H1 (cell line): Measurements from ENCODE around the gene GREB1. TPM values are rescaled to one million over a fixed set of nuclear protein-coding genes. Genes with fewer than 3 reads are reported as not detected.

ENCODE experiments used
- BRCA1 ChIP-seq: IDR thresholded peaks from 2 replicates; pipeline ENCODE4 v1.6.1; 2012; ENCODE audit warnings: low read depth, low read length, improper control_type of control experiment
- CBX5 ChIP-seq: fragments of 300-800, 300-1000 bp; sonication (generic); IDR thresholded peaks from 2 replicates; pipeline ENCODE4 v1.7.1; 2016; ENCODE audit warnings: antibody characterized with exemption, low read length, low read depth
- CEBPB ChIP-seq: IDR thresholded peaks from 2 replicates; pipeline ENCODE4 v1.6.1; 2012; ENCODE audit warnings: low read depth, low read length
- CHD7 ChIP-seq: fragments of 300-600 bp; sonication (generic); IDR thresholded peaks from 2 replicates; pipeline ENCODE4 v1.7.1; 2012; ENCODE audit warnings: low read length, moderate library complexity, mild to moderate bottlenecking, inconsistent platforms; ENCODE audit not compliant: insufficient replicate concordance
- GTF2F1 ChIP-seq: IDR thresholded peaks from 2 replicates; pipeline ENCODE4 v1.6.1; 2012; ENCODE audit warnings: low read depth, low read length, improper control_type of control experiment, borderline replicate concordance
- JUN ChIP-seq: IDR thresholded peaks from 2 replicates; pipeline ENCODE4 v1.6.1; 2011; ENCODE audit warnings: low read depth, mild to moderate bottlenecking, improper control_type of control experiment, low read length
- KDM1A ChIP-seq: fragments of 200-600, 300-600 bp; sonication (generic); IDR thresholded peaks from 2 replicates; pipeline ENCODE4 v1.7.1; 2016; ENCODE audit warnings: mild to moderate bottlenecking, low read length, borderline replicate concordance
- NANOG ChIP-seq: IDR thresholded peaks from 2 replicates; pipeline ENCODE4 v1.6.1; 2011; ENCODE audit warnings: low read length, low read depth, mild to moderate bottlenecking, inconsistent platforms; ENCODE audit not compliant: insufficient read depth, poor library complexity, severe bottlenecking
- RXRA ChIP-seq: IDR thresholded peaks from 2 replicates; pipeline ENCODE4 v1.6.1; 2011; ENCODE audit warnings: low read depth, mild to moderate bottlenecking, low read length, moderate library complexity; ENCODE audit not compliant: insufficient read depth
- SUZ12 ChIP-seq: fragments of 200-600 bp; sonication (generic); IDR thresholded peaks from 2 replicates; pipeline ENCODE4 v1.6.1; 2012; ENCODE audit warnings: mild to moderate bottlenecking, inconsistent platforms, low read length, moderate library complexity, mixed read lengths
- YY1 ChIP-seq: IDR thresholded peaks from 2 replicates; pipeline ENCODE4 v1.6.1; 2011; ENCODE audit warnings: low read depth, mild to moderate bottlenecking, low read length
- polyA plus RNA-seq, 7 experiments: library from polyadenylated mRNA; depleted of rRNA in 3 of 7; stranded (reverse) in 5 of 7; unstranded in 2 of 7; fragments of >200 nt in 5 of 7; fragments of 200-250 nt in 2 of 7; gene quantifications; 1 replicate in 5 of 7; 2 replicates in 1 of 7; 4 replicates in 1 of 7; pipeline versions ENCODE4 v1.2.1 to v1.2.3, GENCODE V29; 2011 to 2013; ENCODE audit warnings: missing spikeins in 2 of 7, mixed read lengths in 2 of 7
- total RNA-seq: library from RNA; stranded (reverse); fragmentation: NEBNext Ultra II Directional; extraction: Animal tissue kit (Norgen Biotek cat#: 25700); gene quantifications from 2 replicates; pipeline ENCODE4 v1.2.1, GENCODE V29; 2021

GREB1 gene
- total and polyA plus RNA-seq, 2 of the 8 experiments (the other 6 are each of a cell fraction or from before 2014, with no cell fraction given), result 7.9 to 43.4 TPM

- TF ChIP-seq CHD7 (no peak), RXRA (no peak), JUN (no peak), KDM1A (no peak), NANOG (no peak), CBX5 (no peak), BRCA1 (no peak), CEBPB (no peak), YY1 (no peak), GTF2F1 (no peak), SUZ12 (no peak)
These were observed 28.2 kb downstream of the GREB1 start (continued) for GRCh38 chr2:11562011-11562410.
